SK-N-SH (cell line): ENCODE results near the gene DDI1. TPM values are rescaled to one million over a fixed set of nuclear protein-coding genes. Genes with fewer than 3 reads are reported as not detected.
A peak's percentile ranks its signal among the peaks of the same experiment; 100 is the strongest.

Experiments used
- CTCF ChIA-PET: fragments of 300-600, 350-600 bp; formaldehyde crosslinking; extraction: SDS; loops from one replicate; lab custom pipeline; 2021; lab: Yijun Ruan, JAX
- POLR2A ChIA-PET: fragments of 350-600 bp; sonication (Branson Sonifier 250); formaldehyde crosslinking; extraction: SDS; loops from one replicate; lab custom pipeline; 2020; ENCODE audit warnings: antibody characterized with exemption, inconsistent platforms; lab: Yijun Ruan, JAX
- DNase-seq: peaks from one replicate; pipeline ENCODE4 v3.0.0; 2012
- H2AFZ ChIP-seq: fragments of 200-600 bp; sonication (generic); 2 replicates; pipeline ENCODE4 v1.8.1; 2016; ENCODE audit warnings: antibody characterized with exemption, mild to moderate bottlenecking, low read depth
- H3F3A ChIP-seq: fragments of 200-600 bp; sonication (generic); replicated peaks from 2 replicates; pipeline ENCODE3; 2016; ENCODE audit warnings: antibody characterized with exemption, mild to moderate bottlenecking; ENCODE audit not compliant: insufficient read depth
- H3K27ac ChIP-seq, 2 experiments: fragments of 200-500 bp in 1 of 2; fragments of 200-600 bp in 1 of 2; sonication (Bioruptor generic) in 1 of 2; sonication (generic), shearing (Covaris generic) in 1 of 2; 2 replicates each; pipeline versions ENCODE4 v1.5.1 to v1.6.1; 2014 to 2016; ENCODE audit warnings: low read depth in 2 of 2, inconsistent platforms in 1 of 2, low read length in 1 of 2, mild to moderate bottlenecking in 1 of 2, mixed read lengths in 1 of 2
- H3K27me3 ChIP-seq: fragments of 200-600 bp; sonication (generic), shearing (Covaris generic); 2 replicates; pipeline ENCODE4 v1.6.1; 2016; ENCODE audit warnings: mixed run types; ENCODE audit not compliant: insufficient read depth
- H3K36me3 ChIP-seq, 2 experiments: fragments of 200-500 bp in 1 of 2; fragments of 200-600 bp in 1 of 2; sonication (Bioruptor generic) in 1 of 2; sonication (generic) in 1 of 2; replicated peaks in 1 of 2; 2 replicates each; pipeline versions ENCODE3 to v1.5.1; 2014 to 2016; ENCODE audit warnings: low read length in 1 of 2, mild to moderate bottlenecking in 1 of 2; ENCODE audit not compliant: insufficient read depth in 2 of 2, control insufficient read depth in 1 of 2
- H3K4me1 ChIP-seq, 2 experiments: fragments of 200-500 bp in 1 of 2; fragments of 200-600 bp in 1 of 2; sonication (Bioruptor generic) in 1 of 2; sonication (generic), shearing (Covaris generic) in 1 of 2; 2 replicates each; pipeline versions ENCODE4 v1.5.1 to v1.6.1; 2014 to 2016; ENCODE audit warnings: low read depth in 1 of 2, low read length in 1 of 2, mixed run types in 1 of 2; ENCODE audit not compliant: insufficient read depth in 2 of 2, control insufficient read depth in 1 of 2
- H3K4me2 ChIP-seq: fragments of 200-600 bp; sonication (generic), shearing (Covaris generic); 2 replicates; pipeline ENCODE4 v1.6.1; 2017; ENCODE audit warnings: mixed run types
- H3K4me3 ChIP-seq, 2 experiments: fragments of 200-500 bp in 1 of 2; fragments of 200-600 bp in 1 of 2; sonication (Bioruptor generic) in 1 of 2; sonication (generic), shearing (Covaris generic) in 1 of 2; 2 replicates each; pipeline versions ENCODE4 v1.5.1 to v1.8.1; 2014 to 2016; ENCODE audit warnings: low read depth in 2 of 2, inconsistent platforms in 1 of 2, low read length in 1 of 2, mild to moderate bottlenecking in 1 of 2, mixed read lengths in 1 of 2, moderate library complexity in 1 of 2
- H3K79me2 ChIP-seq: fragments of 200-600 bp; sonication (generic); 2 replicates; pipeline ENCODE4 v1.8.1; 2017; ENCODE audit warnings: mild to moderate bottlenecking; ENCODE audit not compliant: insufficient read depth
- H3K9ac ChIP-seq: fragments of 200-600 bp; sonication (generic); 2 replicates; pipeline ENCODE4 v1.6.1; 2017; ENCODE audit warnings: mixed run types
- H3K9me2 ChIP-seq: fragments of 200-600 bp; sonication (generic); 2 replicates; pipeline ENCODE4 v1.6.1; 2017; ENCODE audit warnings: mixed run types
- H3K9me3 ChIP-seq: fragments of 200-600 bp; sonication (generic); 2 replicates; pipeline ENCODE4 v1.6.1; 2017; ENCODE audit warnings: mixed run types, mild to moderate bottlenecking, moderate library complexity
- H4K20me1 ChIP-seq: fragments of 200-600 bp; sonication (generic); 2 replicates; pipeline ENCODE4 v1.6.1; 2017; ENCODE audit warnings: mild to moderate bottlenecking, mixed run types; ENCODE audit not compliant: insufficient read depth
- EZH2phosphoT487 ChIP-seq: fragments of 200-600 bp; sonication (generic); IDR thresholded peaks from 2 replicates; pipeline ENCODE4 v1.6.1; 2017; ENCODE audit warnings: low read depth, mixed run types, mild to moderate bottlenecking, antibody characterized with exemption, moderate library complexity, borderline replicate concordance
- FOXJ3 ChIP-seq: sonication (generic); formaldehyde crosslinking; IDR thresholded peaks from 2 replicates; pipeline ENCODE4 v1.5.1; 2020; ENCODE audit warnings: mild to moderate bottlenecking, missing genetic modification reagents
- GATA2 ChIP-seq: sonication (generic); formaldehyde crosslinking; IDR thresholded peaks from 2 replicates; pipeline ENCODE4 v1.5.0; 2020; ENCODE audit warnings: mild to moderate bottlenecking, missing genetic modification reagents
- MAX ChIP-seq: IDR thresholded peaks from 2 replicates; pipeline ENCODE4 v1.4.0; 2012; ENCODE audit warnings: low read depth
- MEF2A ChIP-seq: IDR thresholded peaks from 2 replicates; pipeline ENCODE4 v1.4.0; 2012; ENCODE audit warnings: low read depth, borderline replicate concordance
- MXI1 ChIP-seq: IDR thresholded peaks from 2 replicates; pipeline ENCODE4 v1.6.1; 2012; ENCODE audit warnings: mild to moderate bottlenecking, low read depth, low read length, improper control_type of control experiment
- NFIC ChIP-seq: IDR thresholded peaks from 2 replicates; pipeline ENCODE4 v1.4.0; 2012; ENCODE audit warnings: borderline replicate concordance
- NRF1 ChIP-seq: IDR thresholded peaks from 2 replicates; pipeline ENCODE4 v1.6.1; 2012; ENCODE audit warnings: low read depth, mild to moderate bottlenecking, low read length
- POLR2AphosphoS5 ChIP-seq: IDR thresholded peaks from 2 replicates; pipeline ENCODE4 v1.6.1; 2012; ENCODE audit warnings: low read depth, low read length
- RFX5 ChIP-seq: IDR thresholded peaks from 2 replicates; pipeline ENCODE4 v1.6.1; 2012; ENCODE audit warnings: mild to moderate bottlenecking, improper control_type of control experiment, low read length
- RXRA ChIP-seq: IDR thresholded peaks from 2 replicates; pipeline ENCODE4 v1.4.0; 2012; ENCODE audit warnings: low read depth, mild to moderate bottlenecking, borderline replicate concordance
- TAF1 ChIP-seq: IDR thresholded peaks from 2 replicates; pipeline ENCODE4 v1.6.1; 2012; ENCODE audit warnings: low read depth, mild to moderate bottlenecking, low read length, moderate library complexity, borderline replicate concordance
- TCF12 ChIP-seq: IDR thresholded peaks from 2 replicates; pipeline ENCODE4 v1.4.0; 2012
- TEAD4 ChIP-seq: IDR thresholded peaks from 2 replicates; pipeline ENCODE4 v1.4.0; 2012; ENCODE audit warnings: mild to moderate bottlenecking, borderline replicate concordance; ENCODE audit not compliant: insufficient read depth
- USF1 ChIP-seq: IDR thresholded peaks from 2 replicates; pipeline ENCODE4 v1.4.0; 2012; ENCODE audit warnings: low read depth, borderline replicate concordance
- USF2 ChIP-seq: fragments of 150-350 bp; IDR thresholded peaks from 2 replicates; pipeline ENCODE4 v1.6.1; 2017; ENCODE audit warnings: antibody characterized with exemption, low read length, low read depth, borderline replicate concordance
- YY1 ChIP-seq: IDR thresholded peaks from 2 replicates; pipeline ENCODE4 v1.4.0; 2012; ENCODE audit warnings: low read depth, mild to moderate bottlenecking
- ZBTB33 ChIP-seq: IDR thresholded peaks from 2 replicates; pipeline ENCODE4 v1.4.0; 2012; ENCODE audit warnings: low read depth, borderline replicate concordance
- WGBS: methylation state at CpG from one replicate; pipeline ENCODE4 v1.1.6; 2017; ENCODE audit warnings: low lambda C conversion rate; 5-methylcytosine and 5-hydroxymethylcytosine counted together
- polyA plus RNA-seq, 3 experiments: library from polyadenylated mRNA; depleted of rRNA; stranded (reverse); fragments of >200 nt; gene quantifications; 2 replicates each; pipeline ENCODE4 v1.2.3, GENCODE V29; 2012
- TF ChIP-seq, protein P1 (sequence below): fragments of 200-600 bp; sonication (generic); IDR thresholded peaks from 2 replicates; pipeline ENCODE4 v1.6.1; 2017; ENCODE audit warnings: antibody characterized with exemption, mild to moderate bottlenecking, moderate library complexity
- TF ChIP-seq, protein P2 (sequence below): IDR thresholded peaks from 2 replicates; pipeline ENCODE4; 2012

DDI1 gene
- polyA plus RNA-seq, 1 of the 3 experiments (the other 2 are of a cell fraction), result not detected

- TF ChIP-seq ZBTB33, result no peak
Measured at GRCh38 chr11:103994518-103994917, 41.9 kb upstream of the DDI1 start (continued).

DNA sequence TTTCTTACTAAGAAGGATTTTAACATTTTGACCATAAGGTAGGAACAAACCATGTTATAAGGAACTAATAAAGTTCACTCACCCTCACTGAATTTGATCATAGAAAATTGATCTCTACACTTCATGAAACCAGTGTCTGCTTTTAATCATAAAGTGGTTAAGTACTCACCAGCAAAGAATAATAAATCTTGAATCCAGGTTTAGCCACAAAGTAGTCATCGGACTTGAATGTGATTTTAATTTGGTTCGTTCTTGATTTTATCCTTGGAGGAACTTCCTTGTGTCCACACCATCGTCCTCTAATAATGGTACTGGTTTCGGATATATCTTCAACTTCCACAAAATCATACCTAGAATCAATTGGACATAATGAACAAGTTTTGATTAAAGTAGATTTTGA lies 40.5 kb upstream of the DDI1 start:
- Histone ChIP-seq H3K9ac (no peak overlapping the region), H3K4me3 (no peak overlapping the region), H3K27ac (no peak overlapping the region), H3K9me2 (no peaks in the 10 kb centered on the region), H3K36me3 (no peaks in the 10 kb centered on the region), H3F3A (no peaks in the 10 kb centered on the region), H3K4me1 (no peaks in the 10 kb centered on the region; a peak in 1 of 4 replicates), H3K27me3 (no peaks in the 10 kb centered on the region), H2AFZ (no peak overlapping the region; the same call in 1 of the 2 replicates), H3K9me3 (no peaks in the 10 kb centered on the region), H3K4me2 (no peak overlapping the region), H4K20me1 (no peaks in the 10 kb centered on the region), H3K79me2 (no peaks in the 10 kb centered on the region)
- POLR2A ChIA-PET, result no interaction called here
- 85% methylated on average over 4 of the region's 4 CpGs for WGBS
- CTCF ChIA-PET, result no interaction called here
- DNase-seq, result no peak
- no peak for TF ChIP-seq EZH2phosphoT487
- no peak for TF ChIP-seq TEAD4
- TF ChIP-seq TCF12, result peak; percentile 47; the same call in 1 of the 2 replicates

DNA sequence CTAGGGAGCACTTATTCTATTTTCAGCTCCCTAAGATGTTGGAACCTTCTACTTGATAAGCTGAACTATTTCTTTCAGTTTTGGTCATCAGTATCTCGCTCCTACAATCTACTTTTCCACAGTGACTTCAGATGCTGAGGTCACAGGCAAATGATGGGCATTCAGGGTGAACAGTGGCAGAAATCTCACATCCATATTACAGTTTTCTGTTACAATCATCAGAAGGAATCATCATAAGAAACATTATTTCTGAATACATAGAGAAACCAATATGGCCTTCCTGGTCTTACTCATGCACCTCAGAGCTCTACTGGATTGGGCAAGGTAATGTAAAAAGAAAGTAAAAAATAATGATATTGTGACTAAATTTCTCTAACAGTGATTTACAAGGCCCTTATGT lies 39.4 kb upstream of the DDI1 start:
- ChIA-PET POLR2A (no interaction called here), CTCF (interaction anchor here (0.8 kb wide), 1 partner anchor 17 kb away, joined by 3 read pairs; no protein-coding TSS in a partner anchor)
- Histone ChIP-seq H3K27me3 (no peaks in the 10 kb centered on the region), H3K79me2 (no peaks in the 10 kb centered on the region), H3K9ac (no peak overlapping the region), H3K4me3 (no peak overlapping the region), H3K4me2 (no peak overlapping the region), H3K9me2 (no peaks in the 10 kb centered on the region), H3K9me3 (no peaks in the 10 kb centered on the region), H3K27ac (no peak overlapping the region), H4K20me1 (no peaks in the 10 kb centered on the region), H3F3A (no peaks in the 10 kb centered on the region), H2AFZ (no peak overlapping the region), H3K4me1 (no peaks in the 10 kb centered on the region; a peak in 1 of 4 replicates), H3K36me3 (no peaks in the 10 kb centered on the region)
- no peak for DNase-seq
- 100% methylated on average over 1 of the region's 1 CpG for WGBS
- TF ChIP-seq MAX (no peak), EZH2phosphoT487 (no peak), USF2 (no peak), YY1 (no peak), POLR2AphosphoS5 (no peak), NFIC (no peak), MEF2A (no peak), MXI1 (no peak), TAF1 (no peak), USF1 (no peak), TCF12 (no peak), GATA2 (CRISPR knock-in tag) (no peak), RXRA (no peak), NRF1 (no peak), FOXJ3 (no peak), RFX5 (no peak)
- TF ChIP-seq, protein P1, sequence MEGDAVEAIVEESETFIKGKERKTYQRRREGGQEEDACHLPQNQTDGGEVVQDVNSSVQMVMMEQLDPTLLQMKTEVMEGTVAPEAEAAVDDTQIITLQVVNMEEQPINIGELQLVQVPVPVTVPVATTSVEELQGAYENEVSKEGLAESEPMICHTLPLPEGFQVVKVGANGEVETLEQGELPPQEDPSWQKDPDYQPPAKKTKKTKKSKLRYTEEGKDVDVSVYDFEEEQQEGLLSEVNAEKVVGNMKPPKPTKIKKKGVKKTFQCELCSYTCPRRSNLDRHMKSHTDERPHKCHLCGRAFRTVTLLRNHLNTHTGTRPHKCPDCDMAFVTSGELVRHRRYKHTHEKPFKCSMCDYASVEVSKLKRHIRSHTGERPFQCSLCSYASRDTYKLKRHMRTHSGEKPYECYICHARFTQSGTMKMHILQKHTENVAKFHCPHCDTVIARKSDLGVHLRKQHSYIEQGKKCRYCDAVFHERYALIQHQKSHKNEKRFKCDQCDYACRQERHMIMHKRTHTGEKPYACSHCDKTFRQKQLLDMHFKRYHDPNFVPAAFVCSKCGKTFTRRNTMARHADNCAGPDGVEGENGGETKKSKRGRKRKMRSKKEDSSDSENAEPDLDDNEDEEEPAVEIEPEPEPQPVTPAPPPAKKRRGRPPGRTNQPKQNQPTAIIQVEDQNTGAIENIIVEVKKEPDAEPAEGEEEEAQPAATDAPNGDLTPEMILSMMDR, result no peak
- TF ChIP-seq, protein P2, sequence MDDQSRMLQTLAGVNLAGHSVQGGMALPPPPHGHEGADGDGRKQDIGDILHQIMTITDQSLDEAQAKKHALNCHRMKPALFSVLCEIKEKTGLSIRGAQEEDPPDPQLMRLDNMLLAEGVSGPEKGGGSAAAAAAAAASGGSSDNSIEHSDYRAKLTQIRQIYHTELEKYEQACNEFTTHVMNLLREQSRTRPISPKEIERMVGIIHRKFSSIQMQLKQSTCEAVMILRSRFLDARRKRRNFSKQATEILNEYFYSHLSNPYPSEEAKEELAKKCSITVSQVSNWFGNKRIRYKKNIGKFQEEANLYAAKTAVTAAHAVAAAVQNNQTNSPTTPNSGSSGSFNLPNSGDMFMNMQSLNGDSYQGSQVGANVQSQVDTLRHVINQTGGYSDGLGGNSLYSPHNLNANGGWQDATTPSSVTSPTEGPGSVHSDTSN, result no peak
